ENCODE measurements around the gene SDK1.

DNA sequence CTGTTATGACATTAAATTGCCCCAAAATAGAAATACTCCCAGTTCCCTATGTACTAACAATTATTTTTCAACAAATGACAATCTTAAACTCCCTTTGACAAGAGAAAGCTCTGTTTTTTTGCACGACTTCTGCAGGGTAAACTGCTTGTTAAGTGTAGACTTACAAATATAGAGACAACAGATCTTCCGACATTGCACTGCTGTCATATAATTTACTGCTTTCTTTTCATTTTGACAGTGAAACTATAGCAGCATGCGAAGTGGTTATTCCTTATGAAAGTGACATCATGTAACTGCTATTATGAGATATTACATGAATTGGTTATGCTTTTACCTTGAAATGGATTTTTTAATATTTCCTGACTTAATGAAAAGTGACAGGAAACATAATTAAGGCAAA, 659.9 kb downstream of the SDK1 start:
- TF ChIP-seq FOXA1 (IDR thresholded peaks at IDR 0.05) (no peak), NFRKB (IDR thresholded peaks at IDR 0.05) (no peak)
